Stimulated activated naive CD8-positive, alpha-beta T cell treated with anti-CD3 and anti-CD28 coated beads, Interleukin-15, amount 100 ng/mL, for 72 hours (primary cell): ENCODE data around the gene ATP5MC3.

Experiments
- ATAC-seq: fragments of 150-1000 bp; cut with Tn5 transposase; 2 replicates; pipeline ENCODE4 v1.10.0; 2021; ENCODE audit warnings: mild to moderate bottlenecking, moderate library complexity
- DNase-seq, 2 donors: peaks; one replicate each; pipeline ENCODE4 v3.0.0; 2021 to 2022
- H3K27ac Mint-ChIP-seq, 2 donors: one replicate each; pipeline ENCODE4 v1.8.0; 2022; ENCODE audit warnings: mild to moderate bottlenecking in 2 of 2, mixed read lengths in 2 of 2, moderate library complexity in 2 of 2
- H3K27me3 Mint-ChIP-seq: one replicate; pipeline ENCODE4 v1.8.0; 2022; ENCODE audit warnings: mixed read lengths
- H3K4me1 Mint-ChIP-seq: one replicate; pipeline ENCODE4 v1.8.0; 2022; ENCODE audit warnings: mild to moderate bottlenecking, mixed read lengths
- H3K4me3 Mint-ChIP-seq, 2 donors: one replicate each; pipeline ENCODE4 v1.8.0; 2022; ENCODE audit warnings: mild to moderate bottlenecking in 2 of 2, mixed read lengths in 2 of 2, moderate library complexity in 1 of 2
- H3K9me3 Mint-ChIP-seq, 2 donors: one replicate each; pipeline ENCODE4 v1.8.0; 2022; ENCODE audit warnings: mixed read lengths in 2 of 2

Gene ATP5MC3

GRCh38 chr2:175180701-175181103 lies 808 bp downstream of the ATP5MC3 start:
- H3K4me1 Mint-ChIP-seq = peaks cover 39% of the 10 kb centered on the region
- H3K4me3 Mint-ChIP-seq = peak overlapping the region; percentile 89 to 95
- peak overlapping the region; percentile 98 to 99 for H3K27ac Mint-ChIP-seq
- ATAC-seq (peak; percentile 76), DNase-seq (peak; percentile 50 to 66)
- H3K9me3 Mint-ChIP-seq = peaks cover 0 to 6% of the 10 kb centered on the region in 2 donors
- H3K27me3 Mint-ChIP-seq = no peaks in the 10 kb centered on the region

- no peak overlapping the region for H3K4me3 Mint-ChIP-seq
These were observed 4.9 kb downstream of the ATP5MC3 start for GRCh38 chr2:175176624-175177023.

GRCh38 chr2:175175896-175176295 lies 5.6 kb downstream of the ATP5MC3 start:
- DNase-seq = no peak
- no peak for ATAC-seq
- H3K27me3 Mint-ChIP-seq = no peaks in the 10 kb centered on the region
- H3K4me1 Mint-ChIP-seq = peaks cover 35% of the 10 kb centered on the region
- H3K9me3 Mint-ChIP-seq = no peaks in the 10 kb centered on the region
- no peak overlapping the region for H3K27ac Mint-ChIP-seq
- no peak overlapping the region for H3K4me3 Mint-ChIP-seq

More at GRCh38 chr2:175176624-175177023, 4.9 kb downstream of the ATP5MC3 start:
- Mint-ChIP-seq H3K9me3 (peaks cover 0 to 1% of the 10 kb centered on the region in 2 donors), H3K27ac (no peak overlapping the region), H3K27me3 (no peaks in the 10 kb centered on the region), H3K4me1 (peaks cover 32% of the 10 kb centered on the region)
- DNase-seq (no peak), ATAC-seq (no peak)

DNA sequence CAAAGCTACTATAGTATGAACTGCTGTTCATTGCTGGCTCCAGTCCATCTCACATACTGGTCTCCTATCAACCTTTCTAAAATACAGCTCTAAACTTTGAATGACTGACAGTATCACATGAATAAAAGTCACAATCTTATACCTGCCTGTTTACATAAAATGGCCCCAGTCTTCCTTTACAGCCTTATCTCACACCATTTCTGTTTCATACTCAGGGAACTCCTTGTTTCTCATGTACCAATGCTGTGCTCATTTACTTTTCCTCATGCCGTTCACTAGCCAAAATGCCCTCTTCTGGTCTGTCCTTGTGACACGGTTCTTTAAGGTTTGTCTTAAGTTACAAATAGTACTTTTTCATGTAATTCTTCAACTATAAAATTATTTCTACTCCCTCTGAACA lies 6.2 kb downstream of the ATP5MC3 start:
- no peaks in the 10 kb centered on the region for H3K9me3 Mint-ChIP-seq
- H3K27me3 Mint-ChIP-seq = no peaks in the 10 kb centered on the region
- H3K27ac Mint-ChIP-seq = no peak overlapping the region
- peaks cover 35% of the 10 kb centered on the region for H3K4me1 Mint-ChIP-seq
- H3K4me3 Mint-ChIP-seq = no peak overlapping the region
- DNase-seq = no peak
- no peak for ATAC-seq

DNA sequence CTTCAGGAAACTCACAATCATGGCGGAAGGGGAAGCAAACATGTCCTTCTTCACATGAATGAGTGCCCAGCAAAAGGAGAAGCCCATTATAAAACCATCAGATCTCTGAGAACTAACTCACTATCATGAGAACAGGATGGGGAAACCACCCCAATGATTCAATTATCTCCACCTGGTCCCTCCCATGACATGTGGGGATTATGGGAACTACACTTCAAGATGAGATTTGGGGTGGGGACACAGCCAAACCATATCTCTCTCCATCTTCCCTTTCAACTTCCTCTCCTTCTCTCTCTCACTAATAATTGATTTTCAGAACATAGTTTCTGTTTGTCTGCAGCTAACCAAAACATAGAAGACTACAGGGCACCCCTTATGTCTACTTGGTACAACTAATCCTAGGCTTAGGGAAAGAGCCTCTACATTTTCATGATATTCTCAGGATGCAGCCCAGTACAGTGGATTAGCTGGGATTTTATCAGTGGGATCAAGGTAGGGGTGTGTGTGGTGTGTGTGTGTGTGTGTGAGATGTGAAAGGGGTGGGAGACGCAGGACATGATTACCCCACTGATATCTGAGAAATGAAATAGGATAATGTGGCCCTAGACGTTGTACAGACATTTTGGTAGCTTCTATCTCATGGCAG lies 10.7 kb downstream of the ATP5MC3 start:
- no peaks in the 10 kb centered on the region for H3K27me3 Mint-ChIP-seq
- H3K27ac Mint-ChIP-seq = no peak overlapping the region
- no peak for ATAC-seq
- H3K4me1 Mint-ChIP-seq = peaks cover 30% of the 10 kb centered on the region
- no peaks in the 10 kb centered on the region for H3K9me3 Mint-ChIP-seq
- no peak overlapping the region for H3K4me3 Mint-ChIP-seq
- DNase-seq = no peak

- Mint-ChIP-seq H3K27ac (no peak overlapping the region), H3K4me1 (peaks cover 33% of the 10 kb centered on the region)
- DNase-seq = no peak
These were observed 12.3 kb downstream of the ATP5MC3 start for GRCh38 chr2:175169191-175169590.

DNA sequence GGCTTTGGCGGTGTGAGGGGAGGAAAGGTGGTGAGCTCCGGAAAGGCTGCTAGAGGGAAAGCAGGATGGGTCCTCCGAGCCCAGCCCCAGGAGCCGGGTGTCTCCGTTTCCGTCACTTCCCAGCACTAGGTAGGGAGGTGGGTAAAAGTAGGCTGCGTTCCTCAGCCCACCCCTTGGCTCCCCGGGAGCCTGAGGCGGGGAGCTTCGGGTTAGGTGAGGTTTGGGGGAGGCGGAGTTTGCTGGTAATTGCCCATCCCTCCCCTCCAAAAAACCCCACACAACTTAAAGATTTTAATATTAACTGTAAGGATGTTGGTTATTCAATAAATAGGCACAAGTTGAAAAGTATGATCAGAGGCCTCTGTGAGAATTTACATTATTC lies 13.0 kb downstream of the ATP5MC3 start:
- Mint-ChIP-seq H3K27me3 (no peaks in the 10 kb centered on the region), H3K4me3 (peak overlapping the region; percentile 93 to 96), H3K9me3 (no peaks in the 10 kb centered on the region), H3K27ac (peak overlapping the region; percentile 97 to 100), H3K4me1 (peaks cover 33% of the 10 kb centered on the region)
- ATAC-seq = peak; percentile 47
- no peak for DNase-seq

More at GRCh38 chr2:175169191-175169590, 12.3 kb downstream of the ATP5MC3 start:
- no peak for ATAC-seq
- Mint-ChIP-seq H3K4me3 (peak overlapping the region in 1 of 2 donors; percentile 93), H3K9me3 (no peaks in the 10 kb centered on the region), H3K27me3 (no peaks in the 10 kb centered on the region)

GRCh38 chr2:175167792-175168563 lies 13.5 kb downstream of the ATP5MC3 start, which contains the start of gene ATF2:
Gene ATF2 (minus strand): TSS chr2:175168203. CDS start chr2:175136443, 31,760 bp downstream.
- Mint-ChIP-seq H3K4me1 (peaks cover 33% of the 10 kb centered on the region), H3K4me3 (peak within 1 kb of the TSS; percentile 93 to 96)

GRCh38 chr2:175167076-175167791 lies 14.3 kb downstream of the ATP5MC3 start:
- H3K4me3 Mint-ChIP-seq = peak overlapping the region; percentile 93 to 96
- ATAC-seq (peak; percentile 7), DNase-seq (peak in 1 of 2 donors; percentile 27)
- H3K4me1 Mint-ChIP-seq = peaks cover 33% of the 10 kb centered on the region
- H3K9me3 Mint-ChIP-seq = no peaks in the 10 kb centered on the region
- peak overlapping the region; percentile 97 to 100 for H3K27ac Mint-ChIP-seq
- no peaks in the 10 kb centered on the region for H3K27me3 Mint-ChIP-seq

More at GRCh38 chr2:175167792-175168563, 13.5 kb downstream of the ATP5MC3 start, which contains the start of gene ATF2:
- Mint-ChIP-seq H3K27me3 (no peaks in the 10 kb centered on the region), H3K27ac (peak within 1 kb of the TSS; percentile 97 to 100), H3K9me3 (no peaks in the 10 kb centered on the region)
- peak; percentile 97 to 99 for DNase-seq
- peak; percentile 93 for ATAC-seq

GRCh38 chr2:175166216-175166824 lies 15.2 kb downstream of the ATP5MC3 start:
- Mint-ChIP-seq H3K27ac (peak overlapping the region in 1 of 2 donors; percentile 74), H3K4me3 (peak overlapping the region; percentile 93 to 96), H3K4me1 (peaks cover 33% of the 10 kb centered on the region), H3K9me3 (no peaks in the 10 kb centered on the region), H3K27me3 (no peaks in the 10 kb centered on the region)
- ATAC-seq = no peak
- DNase-seq = no peak

DNA sequence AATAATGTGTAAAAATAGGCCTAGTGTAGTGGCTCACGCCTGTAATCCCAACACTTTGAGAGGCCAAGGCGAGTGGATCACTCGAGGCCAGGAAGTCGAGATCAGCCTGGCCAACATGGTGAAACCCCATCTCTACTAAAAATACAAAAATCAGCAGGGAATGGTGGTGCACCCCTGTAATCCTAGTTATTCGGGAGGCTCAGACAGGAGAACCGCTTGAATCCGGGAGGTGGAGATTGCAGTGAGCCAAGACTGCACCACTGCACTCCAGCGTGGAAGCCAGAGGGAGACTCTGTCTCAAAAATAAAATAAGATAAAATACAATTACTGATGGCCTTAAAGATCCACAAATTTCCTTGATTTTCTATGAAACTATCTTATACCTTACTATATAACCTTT lies 17.3 kb downstream of the ATP5MC3 start:
- Mint-ChIP-seq H3K27ac (peak overlapping the region in 1 of 2 donors; percentile 52), H3K4me1 (peaks cover 27% of the 10 kb centered on the region), H3K4me3 (no peak overlapping the region), H3K9me3 (no peaks in the 10 kb centered on the region), H3K27me3 (no peaks in the 10 kb centered on the region)
- DNase-seq (no peak), ATAC-seq (no peak)

DNA sequence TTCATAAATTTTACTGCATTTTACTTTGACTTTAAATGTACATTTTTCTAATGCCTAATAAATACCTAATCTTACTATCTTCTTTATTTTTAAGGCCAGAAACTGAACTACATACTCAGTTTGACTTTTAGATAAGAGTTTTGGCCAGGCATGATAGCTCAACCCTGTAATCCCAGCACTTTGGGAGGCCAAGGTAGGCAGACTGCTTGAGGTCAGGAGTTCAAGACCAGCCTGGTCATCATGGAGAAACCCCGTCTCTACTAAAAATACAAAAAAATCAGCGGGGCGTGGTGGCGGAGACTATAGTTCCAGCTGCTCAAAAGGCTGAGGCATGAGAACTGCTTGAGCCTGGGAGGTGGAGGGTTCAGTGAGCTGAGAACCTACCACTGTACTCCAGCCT lies 22.6 kb downstream of the ATP5MC3 start:
- DNase-seq (no peak), ATAC-seq (no peak)
- Mint-ChIP-seq H3K4me3 (no peak overlapping the region), H3K27ac (no peak overlapping the region), H3K9me3 (no peaks in the 10 kb centered on the region), H3K27me3 (no peaks in the 10 kb centered on the region), H3K4me1 (peaks cover 33% of the 10 kb centered on the region)

- H3K9me3 Mint-ChIP-seq = no peaks in the 10 kb centered on the region
- no peak overlapping the region for H3K4me3 Mint-ChIP-seq
- DNase-seq (no peak), ATAC-seq (no peak)
- H3K4me1 Mint-ChIP-seq = peaks cover 49% of the 10 kb centered on the region
- no peak overlapping the region for H3K27ac Mint-ChIP-seq
- no peaks in the 10 kb centered on the region for H3K27me3 Mint-ChIP-seq
These were observed 25.0 kb downstream of the ATP5MC3 start for GRCh38 chr2:175156534-175156933.

DNA sequence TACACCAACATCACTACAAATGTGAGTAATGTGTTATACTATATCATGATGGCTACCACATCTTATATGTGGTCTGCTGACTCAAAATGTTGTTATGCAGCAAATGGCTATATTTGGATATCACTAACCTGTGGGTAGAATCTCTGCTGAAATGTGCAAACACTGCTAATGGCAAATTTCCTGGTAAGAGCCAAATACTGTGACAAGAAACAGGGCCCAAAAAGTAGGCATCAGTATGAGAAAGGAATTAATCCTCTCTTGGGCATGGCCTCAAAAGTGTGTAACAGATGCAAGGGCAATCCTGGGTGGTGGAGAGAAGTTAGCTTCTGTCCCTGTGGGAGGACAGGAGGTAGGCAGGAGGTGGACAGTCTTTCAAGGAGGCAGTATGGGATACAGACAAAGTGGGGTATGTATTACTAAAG lies 26.8 kb downstream of the ATP5MC3 start:
- H3K4me1 Mint-ChIP-seq = peaks cover 48% of the 10 kb centered on the region
- H3K27ac Mint-ChIP-seq = peak overlapping the region in 1 of 2 donors; percentile 60
- H3K9me3 Mint-ChIP-seq = no peaks in the 10 kb centered on the region
- H3K4me3 Mint-ChIP-seq = peak overlapping the region in 1 of 2 donors; percentile 30
- H3K27me3 Mint-ChIP-seq = no peaks in the 10 kb centered on the region
- ATAC-seq (peak; percentile 98), DNase-seq (peak in 1 of 2 donors; percentile 10)

- no peak overlapping the region for H3K4me3 Mint-ChIP-seq
- H3K27ac Mint-ChIP-seq = no peak overlapping the region
- DNase-seq = no peak
- peak; percentile 80 for ATAC-seq
- no peaks in the 10 kb centered on the region for H3K27me3 Mint-ChIP-seq
- H3K4me1 Mint-ChIP-seq = peaks cover 61% of the 10 kb centered on the region
- H3K9me3 Mint-ChIP-seq = no peaks in the 10 kb centered on the region
These were observed 29.3 kb downstream of the ATP5MC3 start for GRCh38 chr2:175152242-175152641.
